Activated CD4-positive, alpha-beta T cell treated with anti-CD3 and anti-CD28 coated beads for 1 hour (primary cell): ENCODE results near the gene DPP6.

ENCODE experiments used
- DNase-seq: peaks from one replicate; pipeline ENCODE4 v3.0.0-alpha.2; 2020

Gene DPP6

GRCh38 chr7:154871928-154872750 is 819.9 kb downstream of the DPP6 start:
- DNase-seq, result no peak

- DNase-seq, result no peak
These were observed 820.8 kb downstream of the DPP6 start for GRCh38 chr7:154872811-154873499.

GRCh38 chr7:154873500-154874121 is 821.4 kb downstream of the DPP6 start:
- no peak for DNase-seq

- DNase-seq, result no peak
These were observed 822.4 kb downstream of the DPP6 start for GRCh38 chr7:154874409-154875113.

GRCh38 chr7:154875297-154875696 is 823.1 kb downstream of the DPP6 start:
- no peak for DNase-seq

GRCh38 chr7:154876516-154876915 is 824.3 kb downstream of the DPP6 start:
- DNase-seq, result no peak

GRCh38 chr7:154877031-154877430 is 824.8 kb downstream of the DPP6 start:
- DNase-seq, result no peak

GRCh38 chr7:154879629-154880028 is 827.4 kb downstream of the DPP6 start:
- no peak for DNase-seq

- DNase-seq, result no peak
These were observed 828.3 kb downstream of the DPP6 start for GRCh38 chr7:154880513-154880912.

GRCh38 chr7:154881026-154881425 is 828.8 kb downstream of the DPP6 start:
- no peak for DNase-seq

- no peak for DNase-seq
These were observed 829.3 kb downstream of the DPP6 start for GRCh38 chr7:154881526-154881925.

GRCh38 chr7:154882931-154883474 is 830.8 kb downstream of the DPP6 start:
- no peak for DNase-seq

- DNase-seq, result no peak
These were observed 832.2 kb downstream of the DPP6 start for GRCh38 chr7:154884348-154884920.

- no peak for DNase-seq
These were observed 834.4 kb downstream of the DPP6 start for GRCh38 chr7:154886591-154886990.

- no peak for DNase-seq
These were observed 836.5 kb downstream of the DPP6 start for GRCh38 chr7:154888690-154889089.

GRCh38 chr7:154892459-154892858 is 840.3 kb downstream of the DPP6 start:
- no peak for DNase-seq

GRCh38 chr7:154896076-154896475 is 843.9 kb downstream of the DPP6 start:
- DNase-seq, result no peak

- no peak for DNase-seq
These were observed 847.0 kb downstream of the DPP6 start for GRCh38 chr7:154898973-154899855.

GRCh38 chr7:154899862-154900261 is 847.7 kb downstream of the DPP6 start:
- DNase-seq, result no peak

GRCh38 chr7:154902600-154903082 is 850.4 kb downstream of the DPP6 start:
- DNase-seq, result no peak

GRCh38 chr7:154903083-154903731 is 851.0 kb downstream of the DPP6 start:
- no peak for DNase-seq
